HepG2 (cell line): ENCODE data around the gene PEX11B. TPM values are rescaled to one million over a fixed set of nuclear protein-coding genes. Genes with fewer than 3 reads are reported as not detected.
A peak's percentile ranks its signal among the peaks of the same experiment; 100 is the strongest.

Experiments
- ATAC-seq: fragments of 200-7000 bp; cut with Tn5 transposase; 3 replicates; pipeline ENCODE4 v1.9.1; 2020; ENCODE audit warnings: mild to moderate bottlenecking, moderate library complexity
- BruUV-seq: library from RNA; stranded (reverse); fragments of 400-500 nt; replicated peaks from 2 replicates; lab custom pipeline; 2021; lab: Mats Ljungman, UMichigan
- CTCF ChIA-PET: fragments of 300-600 bp; formaldehyde crosslinking; extraction: SDS; loops from one replicate; lab custom pipeline; 2021; ENCODE audit warnings: low total read pairs, inconsistent platforms, low intra/inter-chr PET ratio; lab: Yijun Ruan, JAX
- POLR2A ChIA-PET: fragments of 350-600 bp; sonication (Branson Sonifier 250); formaldehyde crosslinking; loops from one replicate; lab custom pipeline; 2020; ENCODE audit warnings: antibody characterized with exemption, inconsistent platforms; lab: Yijun Ruan, JAX
- DNase-seq: peaks from one replicate; pipeline ENCODE4 v3.0.0-alpha.2; 2015; ENCODE audit warnings: low spot score
- FAIRE-seq: peaks from 3 replicates; lab custom pipeline; 2011; peaks lifted over from hg19 to GRCh38; lab: Jason Lieb, UNC
- H2AFZ ChIP-seq: one replicate; pipeline ENCODE4 v1.6.1; 2011; ENCODE audit warnings: low read length, inconsistent platforms
- H3K27ac ChIP-seq: fragments of 300-600 bp; 3 replicates; pipeline ENCODE4 v1.8.0; 2011; ENCODE audit warnings: mixed run types, mild to moderate bottlenecking, mixed read lengths, low read length, inconsistent platforms; ENCODE audit not compliant: insufficient read depth; ENCODE audit errors: extremely low read length
- H3K27me3 ChIP-seq, 2 experiments: fragments of 200-600 bp in 1 of 2; 2 replicates in 1 of 2; 3 replicates in 1 of 2; pipeline versions ENCODE4 v1.6.0 to v1.8.0; 2011; ENCODE audit warnings: low read length in 2 of 2, mild to moderate bottlenecking in 2 of 2, moderate library complexity in 2 of 2, inconsistent platforms in 1 of 2; ENCODE audit not compliant: insufficient read depth in 2 of 2, control insufficient read depth in 1 of 2
- H3K36me3 ChIP-seq, 2 experiments: fragments of 200-600 bp in 1 of 2; replicated peaks in 1 of 2; 2 replicates in 1 of 2; 3 replicates in 1 of 2; pipeline versions ENCODE4 v1.5.1 to v1.8.0; 2011; ENCODE audit warnings: low read length in 2 of 2, inconsistent platforms in 1 of 2; ENCODE audit not compliant: insufficient read depth in 2 of 2, control insufficient read depth in 1 of 2
- H3K4me1 ChIP-seq: 2 replicates; pipeline ENCODE4 v1.5.1; 2012; ENCODE audit warnings: low read length, inconsistent platforms; ENCODE audit not compliant: insufficient read depth
- H3K4me2 ChIP-seq: 2 replicates; pipeline ENCODE4 v1.6.0; 2011; ENCODE audit warnings: low read depth, low read length, inconsistent platforms
- H3K4me3 ChIP-seq, 3 experiments: fragments of 200-600 bp in 1 of 3; sonication (generic), shearing (Covaris generic) in 1 of 3; replicated peaks in 1 of 3; 2 replicates each; pipeline ENCODE4 v1.5.1; 2011 to 2016; ENCODE audit warnings: low read length in 3 of 3, inconsistent platforms in 2 of 3, low read depth in 2 of 3, mild to moderate bottlenecking in 2 of 3, control low read depth in 1 of 3, mixed read lengths in 1 of 3; ENCODE audit not compliant: insufficient read depth in 1 of 3
- H3K79me2 ChIP-seq: one replicate; pipeline ENCODE4 v1.6.1; 2011; ENCODE audit warnings: low read length, inconsistent platforms; ENCODE audit not compliant: insufficient read depth
- H3K9ac ChIP-seq: 2 replicates; pipeline ENCODE4 v1.6.0; 2011; ENCODE audit warnings: mild to moderate bottlenecking, low read depth, low read length, inconsistent platforms; ENCODE audit not compliant: insufficient read depth
- H3K9me3 ChIP-seq: 2 replicates; pipeline ENCODE4 v1.5.1; 2012; ENCODE audit warnings: mild to moderate bottlenecking, low read length
- H4K20me1 ChIP-seq: 2 replicates; pipeline ENCODE4 v1.6.0; 2011; ENCODE audit warnings: inconsistent platforms, mild to moderate bottlenecking, low read length, moderate library complexity; ENCODE audit not compliant: insufficient read depth
- BCL6 ChIP-seq: IDR thresholded peaks from 2 replicates; pipeline ENCODE4 v1.6.1; 2016; ENCODE audit warnings: missing genetic modification reagents, missing compliant biosample characterization
- E2F2 ChIP-seq: sonication (generic); formaldehyde crosslinking; IDR thresholded peaks from 2 replicates; pipeline ENCODE4 v1.4.0; 2020; ENCODE audit warnings: missing genetic modification reagents, borderline replicate concordance
- ZMYM3 ChIP-seq: sonication (generic); formaldehyde crosslinking; IDR thresholded peaks from 2 replicates; pipeline ENCODE4 v1.5.1; 2020; ENCODE audit warnings: mild to moderate bottlenecking, missing genetic modification reagents
- ZNF574 ChIP-seq: sonication (generic); formaldehyde crosslinking; IDR thresholded peaks from 2 replicates; pipeline ENCODE4 v1.4.0; 2020; ENCODE audit warnings: missing genetic modification reagents
- ZNF75D ChIP-seq: sonication (generic); formaldehyde crosslinking; IDR thresholded peaks from 2 replicates; pipeline ENCODE4 v1.8.1; 2023; ENCODE audit warnings: missing genetic modification reagents, mild to moderate bottlenecking, borderline replicate concordance
- WGBS: methylation state at CpG from one replicate; pipeline ENCODE4 v1.1.6; 2017; ENCODE audit warnings: low lambda C conversion rate; 5-methylcytosine and 5-hydroxymethylcytosine counted together
- in situ Hi-C: cut with HindIII; loops from 2 replicates; pipeline ENCODE4 v1.10.0; 2017; ENCODE audit warnings: low pct_unique_long_range_greater_than_20kb; ENCODE audit not compliant: extremely low pct_ligation_motif_present
- intact Hi-C: fragments of 100-400 bp; cut with micrococcal nuclease; formaldehyde crosslinking; loops from one replicate; pipeline ENCODE4 v1.10.0; 2022; ENCODE audit not compliant: unreplicated experiment
- polyA plus RNA-seq, 8 experiments: library from polyadenylated mRNA; depleted of rRNA in 3 of 8; stranded (reverse) in 7 of 8; unstranded in 1 of 8; fragments of >200 nt; fragmentation: Illumina TruSeq in 4 of 8; extraction: Trizol in 4 of 8; gene quantifications; 2 replicates each; pipeline versions ENCODE4 v1.2.1 to v1.2.3, GENCODE V29; 2011 to 2016; ENCODE audit warnings: low read depth in 4 of 8, missing spikeins in 1 of 8, mixed read lengths in 1 of 8; ENCODE audit not compliant: insufficient read depth in 1 of 8
- total RNA-seq, 5 experiments: library from RNA; depleted of rRNA; stranded (reverse); fragments of >200 nt; fragmentation: Illumina TruSeq; extraction: Trizol; gene quantifications; 2 replicates each; pipeline ENCODE4 v1.2.3, GENCODE V29; 2016; ENCODE audit warnings: low read depth in 1 of 5
- TF ChIP-seq, protein P1 (sequence below): IDR thresholded peaks from 2 replicates; pipeline ENCODE4 v1.6.1; 2012; ENCODE audit warnings: low read depth, low read length, improper control_type of control experiment
- TF ChIP-seq, protein P2 (sequence below): sonication (generic); formaldehyde crosslinking; IDR thresholded peaks from 2 replicates; pipeline ENCODE4 v1.5.1; 2020; ENCODE audit warnings: mild to moderate bottlenecking, missing genetic modification reagents, moderate library complexity

Gene PEX11B
- total and polyA plus RNA-seq, 2 of the 13 experiments (the other 11 are each of a cell fraction or from before 2014, with no cell fraction given): 21.6 to 48.4 TPM

GRCh38 chr1:145887631-145888030 lies 30.9 kb downstream of the PEX11B start:
- peak overlapping the region; percentile 73 for H3K4me2 ChIP-seq
- WGBS: 8% methylated on average over 5 of the region's 5 CpGs
- H2AFZ ChIP-seq: peak overlapping the region; percentile 3
- ChIA-PET CTCF (no interaction called here), POLR2A (interaction anchor here (1.3 to 3.8 kb wide), 3 partner anchors 28 to 42 kb away, joined by 3 to 14 read pairs (median 7); partner anchors contain the start of genes NUDT17, PIAS3 and RBM8A)
- H3K4me1 ChIP-seq: peaks cover 60% of the 10 kb centered on the region
- in situ Hi-C loops (loop anchor here (5.0 to 10.0 kb wide), 2 partner anchors 40 to 117 kb away; partner anchors contain the start of gene RBM8A), intact Hi-C loops (no loop called here)
- no peaks in the 10 kb centered on the region for H3K36me3 ChIP-seq
- peak overlapping the region in 1 of 3 experiments; percentile 27; a peak in 1 of 6 replicates for H3K4me3 ChIP-seq
- H3K79me2 ChIP-seq: no peaks in the 10 kb centered on the region
- H4K20me1 ChIP-seq: no peaks in the 10 kb centered on the region
- H3K9ac ChIP-seq: 0 out of 2 replicates have a peak overlapping the region, but pooled peaks have one; percentile 1
- no peak overlapping the region for H3K27ac ChIP-seq
- H3K9me3 ChIP-seq: no peaks in the 10 kb centered on the region
- BruUV-seq: no TSS peak
- peaks cover 2 to 25% of the 10 kb centered on the region in 2 experiments for H3K27me3 ChIP-seq
- peak; percentile 62 for DNase-seq
- ATAC-seq: no peak
- peak; percentile 18 for FAIRE-seq
- TF ChIP-seq ZMYM3 (CRISPR knock-in tag): no peak
- TF ChIP-seq, protein P1, sequence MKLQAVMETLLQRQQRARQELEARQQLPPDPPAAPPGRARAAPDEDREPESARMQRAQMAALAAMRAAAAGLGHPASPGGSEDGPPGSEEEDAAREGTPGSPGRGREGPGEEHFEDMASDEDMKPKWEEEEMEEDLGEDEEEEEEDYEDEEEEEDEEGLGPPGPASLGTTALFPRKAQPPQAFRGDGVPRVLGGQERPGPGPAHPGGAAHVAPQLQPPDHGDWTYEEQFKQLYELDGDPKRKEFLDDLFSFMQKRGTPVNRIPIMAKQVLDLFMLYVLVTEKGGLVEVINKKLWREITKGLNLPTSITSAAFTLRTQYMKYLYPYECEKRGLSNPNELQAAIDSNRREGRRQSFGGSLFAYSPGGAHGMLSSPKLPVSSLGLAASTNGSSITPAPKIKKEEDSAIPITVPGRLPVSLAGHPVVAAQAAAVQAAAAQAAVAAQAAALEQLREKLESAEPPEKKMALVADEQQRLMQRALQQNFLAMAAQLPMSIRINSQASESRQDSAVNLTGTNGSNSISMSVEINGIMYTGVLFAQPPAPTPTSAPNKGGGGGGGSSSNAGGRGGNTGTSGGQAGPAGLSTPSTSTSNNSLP: peak; percentile 82
- TF ChIP-seq, protein P2, sequence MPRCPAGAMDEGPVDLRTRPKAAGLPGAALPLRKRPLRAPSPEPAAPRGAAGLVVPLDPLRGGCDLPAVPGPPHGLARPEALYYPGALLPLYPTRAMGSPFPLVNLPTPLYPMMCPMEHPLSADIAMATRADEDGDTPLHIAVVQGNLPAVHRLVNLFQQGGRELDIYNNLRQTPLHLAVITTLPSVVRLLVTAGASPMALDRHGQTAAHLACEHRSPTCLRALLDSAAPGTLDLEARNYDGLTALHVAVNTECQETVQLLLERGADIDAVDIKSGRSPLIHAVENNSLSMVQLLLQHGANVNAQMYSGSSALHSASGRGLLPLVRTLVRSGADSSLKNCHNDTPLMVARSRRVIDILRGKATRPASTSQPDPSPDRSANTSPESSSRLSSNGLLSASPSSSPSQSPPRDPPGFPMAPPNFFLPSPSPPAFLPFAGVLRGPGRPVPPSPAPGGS: no peak
- no peak for TF ChIP-seq E2F2 (CRISPR knock-in tag)
- no peak for TF ChIP-seq BCL6 (CRISPR knock-in tag)
- no peak for TF ChIP-seq ZNF75D
- no peak for TF ChIP-seq ZNF574 (CRISPR knock-in tag)
